ENCODE results near the gene INF2. TPM values are rescaled to one million over a fixed set of nuclear protein-coding genes. Genes with fewer than 3 reads are reported as not detected.

Gene INF2
- total RNA-seq, 5 donors from 2014 or later (not counting 1 experiment from before 2014, with no cell fraction given): 72.7 to 128 (median 83.7) TPM

- DNase-seq (no peak), ATAC-seq (replicated peaks in 1 of 4) (no peak)
- Histone ChIP-seq H3K27me3 (replicated peaks in 1 of 2; ENCODE audit: control insufficient read depth in 2 of 2, extremely low read depth in 1 of 2, insufficient read depth in 2 of 2, low read length in 1 of 2) (no peaks in the 10 kb centered on the region), H3K36me3 (ENCODE audit: control insufficient read depth in 2 of 2, extremely low read depth in 1 of 2, insufficient read depth in 1 of 2, low read length in 1 of 2) (no peaks in the 10 kb centered on the region), H3K9me3 (no peaks in the 10 kb centered on the region), H3K4me1 (ENCODE audit: control insufficient read depth in 1 of 2, extremely low read depth in 1 of 2, insufficient read depth in 2 of 2, low read length in 2 of 2) (peaks cover 25 to 63% of the 10 kb centered on the region in 2 experiments), H3K4me3 (ENCODE audit: control insufficient read depth in 1 of 2, extremely low read depth in 1 of 2, low read length in 1 of 2) (no peak overlapping the region), H3K27ac (ENCODE audit: low read length) (peak overlapping the region; percentile 29)
- Mint-ChIP-seq H3K27ac (peak overlapping the region; percentile 92 to 93), H3K4me3 (peak overlapping the region; percentile 59 to 72 (median 59)), H3K9me3 (no peaks in the 10 kb centered on the region), H3K27me3 (no peaks in the 10 kb centered on the region), H3K4me1 (peaks cover 44 to 62% (median 48%) of the 10 kb centered on the region in 3 donors), H3K36me3 (no peaks in the 10 kb centered on the region)
- WGBS (ENCODE audit: insufficient coverage): 85% methylated on average over 30 of the region's 31 CpGs
- POLR2A ChIA-PET: no interaction called here
- CTCF ChIA-PET: interaction anchor here in 1 of 2 donors (0.6 kb wide), 2 partner anchors 17 to 138 kb away, joined by 3 to 4 read pairs; no protein-coding TSS in a partner anchor
Measured at GRCh38 chr14:104687601-104688504, 1.6 kb upstream of the INF2 start.

GRCh38 chr14:104688505-104689108, 811 bp upstream of the INF2 start:
- DNase-seq (peak in 2 of 35 experiments; percentile 20 to 21), ATAC-seq (replicated peaks in 1 of 4) (peak in 1 of 4 experiments; percentile 27)
- Histone ChIP-seq H3K4me3 (ENCODE audit: control insufficient read depth in 1 of 2, extremely low read depth in 1 of 2, low read length in 1 of 2) (no peak overlapping the region), H3K36me3 (ENCODE audit: control insufficient read depth in 2 of 2, extremely low read depth in 1 of 2, insufficient read depth in 1 of 2, low read length in 1 of 2) (no peaks in the 10 kb centered on the region), H3K9me3 (no peaks in the 10 kb centered on the region), H3K27me3 (replicated peaks in 1 of 2; ENCODE audit: control insufficient read depth in 2 of 2, extremely low read depth in 1 of 2, insufficient read depth in 2 of 2, low read length in 1 of 2) (no peaks in the 10 kb centered on the region), H3K27ac (ENCODE audit: low read length) (peak overlapping the region; percentile 31), H3K4me1 (ENCODE audit: control insufficient read depth in 1 of 2, extremely low read depth in 1 of 2, insufficient read depth in 2 of 2, low read length in 2 of 2) (peaks cover 28 to 70% of the 10 kb centered on the region in 2 experiments)
- Mint-ChIP-seq H3K27ac (peak overlapping the region; percentile 57 to 93), H3K27me3 (no peaks in the 10 kb centered on the region), H3K4me3 (peak overlapping the region; percentile 59 to 72 (median 65)), H3K9me3 (no peaks in the 10 kb centered on the region), H3K4me1 (peaks cover 50 to 70% (median 52%) of the 10 kb centered on the region in 3 donors), H3K36me3 (no peaks in the 10 kb centered on the region)
- POLR2A ChIA-PET: no interaction called here
- CTCF ChIA-PET: interaction anchor here in 1 of 2 donors (0.6 kb wide), 1 partner anchor 18 kb away, joined by 4 read pairs; no protein-coding TSS in a partner anchor
- WGBS (ENCODE audit: insufficient coverage): 76% methylated on average over 12 of the region's 24 CpGs

GRCh38 chr14:104689881-104690711, 678 bp downstream of the INF2 start:
- Mint-ChIP-seq H3K36me3 (no peaks in the 10 kb centered on the region), H3K27me3 (no peaks in the 10 kb centered on the region), H3K27ac (peak overlapping the region; percentile 78 to 91), H3K9me3 (no peaks in the 10 kb centered on the region), H3K4me1 (peaks cover 57 to 75% (median 57%) of the 10 kb centered on the region in 3 donors), H3K4me3 (peak overlapping the region; percentile 76 to 81 (median 77))
- Histone ChIP-seq H3K27ac (ENCODE audit: low read length) (peak overlapping the region; percentile 52), H3K27me3 (replicated peaks in 1 of 2; ENCODE audit: control insufficient read depth in 2 of 2, extremely low read depth in 1 of 2, insufficient read depth in 2 of 2, low read length in 1 of 2) (no peaks in the 10 kb centered on the region), H3K9me3 (no peaks in the 10 kb centered on the region), H3K4me3 (ENCODE audit: control insufficient read depth in 1 of 2, extremely low read depth in 1 of 2, low read length in 1 of 2) (peak overlapping the region; percentile 59 to 75), H3K4me1 (ENCODE audit: control insufficient read depth in 1 of 2, extremely low read depth in 1 of 2, insufficient read depth in 2 of 2, low read length in 2 of 2) (peaks cover 38 to 84% of the 10 kb centered on the region in 2 experiments), H3K36me3 (ENCODE audit: control insufficient read depth in 2 of 2, extremely low read depth in 1 of 2, insufficient read depth in 1 of 2, low read length in 1 of 2) (peaks cover 0 to 3% of the 10 kb centered on the region in 2 donors)
- ChIA-PET POLR2A (interaction anchor here in 1 of 2 donors (0.6 kb wide), 1 partner anchor 263 kb away, joined by 4 read pairs; no protein-coding TSS in a partner anchor), CTCF (interaction anchor here in 1 of 2 donors (0.6 kb wide), 1 partner anchor 17 kb away, joined by 3 read pairs; no protein-coding TSS in a partner anchor)
- WGBS (ENCODE audit: insufficient coverage): 1% methylated on average over 33 of the region's 50 CpGs
- DNase-seq: no peak
- ATAC-seq (replicated peaks in 1 of 4): peak; percentile 7 to 47 (median 40)

GRCh38 chr14:104690861-104691455, 1.5 kb downstream of the INF2 start:
- DNase-seq (no peak), ATAC-seq (replicated peaks in 1 of 4) (no peak)
- peak overlapping the region; percentile 76 to 81 (median 77) for H3K4me3 Mint-ChIP-seq
- peaks cover 57 to 76% (median 64%) of the 10 kb centered on the region in 3 donors for H3K4me1 Mint-ChIP-seq
- H3K9me3 Mint-ChIP-seq: no peaks in the 10 kb centered on the region
- no peaks in the 10 kb centered on the region for H3K27me3 Mint-ChIP-seq
- ChIA-PET CTCF (interaction anchor here in 1 of 2 donors (0.6 kb wide), 1 partner anchor 16 kb away, joined by 3 read pairs; no protein-coding TSS in a partner anchor), POLR2A (interaction anchor here in 1 of 2 donors (0.6 kb wide), 1 partner anchor 264 kb away, joined by 4 read pairs; no protein-coding TSS in a partner anchor)
- peaks cover 0 to 3% of the 10 kb centered on the region in 2 donors for H3K36me3 ChIP-seq (ENCODE audit: control insufficient read depth in 2 of 2, extremely low read depth in 1 of 2, insufficient read depth in 1 of 2, low read length in 1 of 2)
- H3K9me3 ChIP-seq: no peaks in the 10 kb centered on the region
- H3K4me1 ChIP-seq (ENCODE audit: control insufficient read depth in 1 of 2, extremely low read depth in 1 of 2, insufficient read depth in 2 of 2, low read length in 2 of 2): peaks cover 45 to 90% of the 10 kb centered on the region in 2 experiments
- H3K4me3 ChIP-seq (ENCODE audit: control insufficient read depth in 1 of 2, extremely low read depth in 1 of 2, low read length in 1 of 2): peak overlapping the region; percentile 59 to 75
- H3K36me3 Mint-ChIP-seq: peaks cover 2% of the 10 kb centered on the region
- peak overlapping the region; percentile 49 for H3K27ac ChIP-seq (ENCODE audit: low read length)
- 45% methylated on average over 14 of the region's 16 CpGs for WGBS (ENCODE audit: insufficient coverage)
- H3K27ac Mint-ChIP-seq: peak overlapping the region; percentile 78 to 91
- no peaks in the 10 kb centered on the region for H3K27me3 ChIP-seq (replicated peaks in 1 of 2; ENCODE audit: control insufficient read depth in 2 of 2, extremely low read depth in 1 of 2, insufficient read depth in 2 of 2, low read length in 1 of 2)

GRCh38 chr14:104691546-104692260, 2.3 kb downstream of the INF2 start:
- no peaks in the 10 kb centered on the region for H3K9me3 ChIP-seq
- H3K27me3 ChIP-seq (replicated peaks in 1 of 2; ENCODE audit: control insufficient read depth in 2 of 2, extremely low read depth in 1 of 2, insufficient read depth in 2 of 2, low read length in 1 of 2): no peaks in the 10 kb centered on the region
- H3K9me3 Mint-ChIP-seq: no peaks in the 10 kb centered on the region
- H3K4me1 Mint-ChIP-seq: peaks cover 53 to 76% (median 63%) of the 10 kb centered on the region in 3 donors
- H3K36me3 ChIP-seq (ENCODE audit: control insufficient read depth in 2 of 2, extremely low read depth in 1 of 2, insufficient read depth in 1 of 2, low read length in 1 of 2): peaks cover 3% of the 10 kb centered on the region in 2 donors
- H3K4me1 ChIP-seq (ENCODE audit: control insufficient read depth in 1 of 2, extremely low read depth in 1 of 2, insufficient read depth in 2 of 2, low read length in 2 of 2): peaks cover 44 to 93% of the 10 kb centered on the region in 2 experiments
- peak overlapping the region; percentile 78 to 91 for H3K27ac Mint-ChIP-seq
- ChIA-PET CTCF (no interaction called here), POLR2A (no interaction called here)
- peak overlapping the region; percentile 76 to 81 (median 77) for H3K4me3 Mint-ChIP-seq
- H3K36me3 Mint-ChIP-seq: peaks cover 4% of the 10 kb centered on the region
- H3K27me3 Mint-ChIP-seq: no peaks in the 10 kb centered on the region
- H3K27ac ChIP-seq (ENCODE audit: low read length): peak overlapping the region; percentile 49
- DNase-seq (no peak), ATAC-seq (replicated peaks in 1 of 4) (no peak)
- peak overlapping the region in 1 of 2 donors; percentile 59 for H3K4me3 ChIP-seq (ENCODE audit: control insufficient read depth in 1 of 2, extremely low read depth in 1 of 2, low read length in 1 of 2)
- 97% methylated on average over 10 of the region's 19 CpGs for WGBS (ENCODE audit: insufficient coverage)
